NCI-H1092 treated with DMSO at 0.1 percent for 48 hours (cell line): ENCODE measurements around the gene STAT5A.
"Not testable (repeated sequence)": the region's sequence is repeated elsewhere in the genome, so short reads cannot be mapped to it uniquely, and the experiment has no call there.

Experiments used
- DNase-seq: peaks from one replicate; lab custom pipeline; 2025; lab: John Stamatoyannopoulos, UW

Gene STAT5A

DNA sequence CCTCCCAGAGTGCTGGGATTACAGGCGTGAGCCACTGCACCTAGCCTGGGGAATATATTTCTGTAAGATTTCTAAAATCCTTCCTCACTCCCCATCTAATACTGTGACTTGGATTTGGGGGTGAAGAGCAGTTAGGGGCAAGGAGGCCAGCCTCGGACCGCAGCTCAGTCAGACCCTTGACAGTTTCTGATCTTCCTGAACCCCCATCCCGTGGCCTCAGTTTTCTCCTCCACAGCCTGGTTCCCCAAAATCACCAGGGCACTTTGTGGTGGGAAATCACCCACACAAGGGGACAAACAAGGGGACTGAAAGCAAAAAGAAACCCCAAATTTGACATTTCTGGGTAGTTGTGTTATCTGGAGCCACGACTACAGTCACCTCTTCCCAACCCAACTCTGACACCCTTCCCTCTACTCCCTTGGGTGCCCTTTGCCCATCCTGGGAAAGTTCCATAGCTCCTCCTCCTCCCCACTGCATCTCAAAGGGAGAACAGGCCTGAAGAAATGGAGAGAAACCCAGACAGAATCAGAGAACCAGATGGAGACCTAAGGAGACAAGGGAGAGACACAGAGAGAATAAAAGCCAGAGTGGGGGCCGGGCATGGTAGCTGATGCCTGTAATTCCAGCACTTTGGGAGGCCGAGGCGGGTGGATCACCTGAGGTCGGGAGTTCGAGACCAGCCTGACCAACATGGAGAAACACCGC is 2.8 kb upstream of the STAT5A start:
- DNase-seq, result no peak

DNA sequence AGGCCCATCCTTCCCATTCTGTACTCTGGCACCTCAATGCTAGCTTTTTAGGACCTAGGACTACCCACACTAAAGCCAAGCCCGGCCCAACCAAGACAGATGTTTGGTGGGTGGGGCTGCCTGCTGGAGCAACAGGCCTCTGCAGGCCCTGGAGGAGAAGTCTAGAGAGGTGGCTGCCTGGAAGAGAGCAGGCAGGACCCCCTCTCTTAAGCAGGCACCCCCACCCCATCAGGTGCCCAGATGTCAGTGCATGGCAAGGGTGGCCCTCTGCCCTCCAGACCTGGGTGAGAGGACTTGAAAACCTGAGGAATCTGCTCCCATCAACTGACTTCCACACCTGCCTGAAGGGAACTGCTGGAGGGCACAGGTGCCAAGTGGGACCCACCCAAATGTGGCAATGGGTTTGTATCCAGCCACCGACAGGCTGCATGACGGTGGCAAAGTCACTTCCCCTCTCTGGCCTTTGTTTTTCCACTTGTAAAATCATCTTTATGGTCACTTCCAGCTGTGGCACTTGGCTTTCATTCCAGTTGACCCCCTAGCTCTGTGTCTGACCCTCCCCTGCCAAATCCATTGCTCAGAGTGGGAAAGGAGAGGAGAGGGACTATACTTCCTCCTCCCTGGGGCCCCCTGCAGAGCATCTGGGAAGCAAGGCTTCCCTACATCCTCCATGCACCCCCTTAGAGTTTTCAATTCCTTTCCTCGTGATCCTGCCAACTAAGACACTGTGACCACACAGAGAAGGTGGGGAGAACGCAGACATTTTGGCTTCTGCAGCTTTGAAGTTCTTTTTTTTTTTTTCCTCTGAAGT is 1.7 kb upstream of the STAT5A start:
- no peak for DNase-seq

GRCh38 chr17:42287305-42287976 is 857 bp upstream of the STAT5A start:
- DNase-seq, result no peak

GRCh38 chr17:42288803-42289610 is 709 bp downstream of the STAT5A start:
- no peak for DNase-seq

DNA sequence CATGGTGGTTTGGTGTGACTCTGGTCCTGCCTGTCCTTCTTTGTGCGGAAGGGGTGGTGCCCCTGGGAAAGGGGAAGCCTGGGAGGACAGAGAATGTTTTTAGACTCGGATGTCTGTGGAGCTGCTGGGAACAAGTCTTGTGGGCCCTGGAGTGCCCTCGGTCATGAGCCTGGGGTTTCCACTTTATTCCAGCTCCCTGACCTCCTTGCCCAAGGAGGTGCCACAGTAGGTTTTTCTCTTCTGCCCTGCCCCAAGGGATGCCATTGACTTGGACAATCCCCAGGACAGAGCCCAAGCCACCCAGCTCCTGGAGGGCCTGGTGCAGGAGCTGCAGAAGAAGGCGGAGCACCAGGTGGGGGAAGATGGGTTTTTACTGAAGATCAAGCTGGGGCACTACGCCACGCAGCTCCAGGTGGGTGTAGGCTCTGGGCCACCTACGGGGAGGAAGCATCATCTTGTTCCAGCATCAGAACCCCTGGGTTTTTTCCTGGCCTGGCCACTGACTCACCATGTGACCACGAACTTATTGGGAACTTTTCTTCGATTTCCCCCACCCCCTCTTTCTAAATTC is 1.4 kb downstream of the STAT5A start:
- no peak for DNase-seq

GRCh38 chr17:42290577-42290976 is 2.3 kb downstream of the STAT5A start:
- no peak for DNase-seq

- no peak for DNase-seq
Measured at GRCh38 chr17:42291129-42291528, 2.8 kb downstream of the STAT5A start.

DNA sequence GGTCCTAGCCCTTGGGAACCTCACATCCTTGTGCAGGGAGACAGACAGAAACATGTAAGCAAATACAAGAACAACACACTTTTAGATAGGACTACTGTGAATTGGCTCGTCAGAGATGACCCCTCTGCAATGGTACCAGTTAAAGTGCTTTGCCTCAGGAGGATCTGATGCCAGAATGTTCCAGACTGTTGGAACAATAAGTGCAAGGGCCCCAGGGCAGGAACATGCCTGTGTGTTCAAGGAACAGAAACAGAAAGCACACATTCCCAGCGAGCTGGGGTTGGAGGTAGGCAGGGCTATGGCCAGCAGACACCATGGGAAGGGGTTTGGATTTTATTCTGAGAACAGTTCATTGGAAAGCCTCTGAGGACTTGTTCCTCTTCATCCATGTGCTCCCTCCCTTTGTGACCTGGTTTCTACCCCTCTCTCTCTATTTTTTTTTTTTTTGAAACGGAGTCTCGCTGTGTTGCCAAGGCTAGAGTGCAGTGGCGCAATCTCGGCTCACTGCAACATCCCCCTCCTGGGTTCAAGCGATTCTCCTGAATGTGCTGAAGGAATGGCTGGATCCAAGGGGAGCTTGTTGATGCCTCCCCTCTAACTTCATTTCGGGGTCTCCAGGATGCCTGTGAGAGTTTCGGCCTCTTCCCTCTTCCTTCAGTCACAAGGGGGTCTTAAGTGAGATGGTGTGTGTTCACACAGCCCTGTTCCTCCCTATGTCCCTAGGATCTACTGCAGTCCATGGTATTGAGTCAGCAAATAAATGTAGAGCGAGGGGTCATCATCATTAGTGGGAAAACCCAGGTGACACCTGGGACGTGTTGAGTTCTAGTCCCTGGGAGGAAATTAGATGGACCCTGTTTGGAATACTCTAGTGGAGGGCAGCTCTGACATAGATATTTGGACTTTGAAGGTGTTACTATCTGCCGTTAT is 6.4 kb downstream of the STAT5A start:
- no peak for DNase-seq

- no peak for DNase-seq
Measured at GRCh38 chr17:42296012-42296411, 7.7 kb downstream of the STAT5A start.

DNA sequence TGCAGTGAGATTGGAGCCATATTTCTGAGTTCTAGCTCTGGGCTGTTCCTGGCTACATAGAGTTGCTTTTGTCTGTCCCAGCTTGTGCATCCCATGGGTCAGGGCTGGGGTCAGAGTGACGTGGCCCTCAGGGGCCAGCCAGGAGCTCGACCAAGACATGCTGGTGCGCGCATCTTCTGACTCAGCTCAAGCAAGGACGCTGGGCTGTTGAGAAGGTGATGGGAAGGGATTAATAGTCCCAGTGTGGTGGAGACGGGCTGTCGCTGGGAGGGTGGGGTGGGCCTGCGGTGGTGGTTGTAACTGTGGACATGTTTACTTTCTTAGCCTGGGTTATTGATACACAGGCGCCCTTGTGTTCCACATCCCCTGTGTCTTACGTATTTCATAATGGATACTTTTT is 9.5 kb downstream of the STAT5A start:
- not testable (repeated sequence) for DNase-seq

DNA sequence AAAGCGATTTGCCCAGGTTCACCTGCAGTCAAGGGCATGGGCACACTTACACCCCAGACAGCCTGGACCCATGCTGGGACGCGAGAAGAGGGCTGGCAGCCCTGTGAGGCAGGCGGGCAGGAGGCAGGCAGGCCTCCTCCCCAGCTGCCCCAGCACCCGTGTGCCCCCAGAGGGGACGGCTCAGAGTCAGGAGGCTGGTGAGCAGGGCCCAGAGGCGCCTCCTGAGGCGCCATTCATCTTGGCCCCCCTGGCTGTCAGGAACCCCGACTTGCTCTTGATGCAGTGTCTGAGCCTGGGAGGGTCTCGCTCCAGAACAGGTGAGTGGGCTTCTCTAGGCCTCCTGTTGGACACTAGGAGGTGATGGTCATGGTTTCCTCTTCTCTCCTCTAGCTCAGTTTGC is 11.1 kb downstream of the STAT5A start:
- not testable (repeated sequence) for DNase-seq

DNA sequence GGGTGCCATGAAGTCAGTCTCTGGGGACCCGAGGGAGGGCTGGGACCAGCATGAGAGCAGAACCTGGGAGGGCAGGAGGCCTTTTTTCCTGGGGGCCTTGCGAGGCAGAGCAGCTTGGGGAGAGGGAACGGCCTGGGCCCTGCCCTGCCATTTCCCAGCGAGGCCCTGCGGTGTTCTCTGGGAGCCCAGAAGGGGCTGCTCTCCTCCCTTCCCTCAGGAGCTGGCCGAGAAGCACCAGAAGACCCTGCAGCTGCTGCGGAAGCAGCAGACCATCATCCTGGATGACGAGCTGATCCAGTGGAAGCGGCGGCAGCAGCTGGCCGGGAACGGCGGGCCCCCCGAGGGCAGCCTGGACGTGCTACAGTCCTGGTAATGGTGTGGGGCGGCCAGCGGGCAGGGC is 11.6 kb downstream of the STAT5A start:
- DNase-seq, result not testable (repeated sequence)

DNA sequence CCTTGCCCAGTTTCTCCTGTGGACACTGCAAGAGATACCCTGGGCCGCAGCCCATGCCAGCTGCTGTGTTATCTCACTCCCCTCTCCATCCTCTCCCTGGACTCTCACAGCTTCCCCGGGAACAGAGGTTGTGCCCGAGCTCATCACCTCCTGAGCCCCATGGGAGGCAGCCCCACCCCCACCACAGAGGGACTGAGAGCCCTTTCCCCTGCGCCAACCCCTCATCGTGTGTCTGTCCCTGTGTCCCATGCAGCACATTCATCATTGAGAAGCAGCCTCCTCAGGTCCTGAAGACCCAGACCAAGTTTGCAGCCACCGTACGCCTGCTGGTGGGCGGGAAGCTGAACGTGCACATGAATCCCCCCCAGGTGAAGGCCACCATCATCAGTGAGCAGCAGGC is 12.7 kb downstream of the STAT5A start:
- no peak for DNase-seq

- no peak for DNase-seq
Measured at GRCh38 chr17:42303694-42304093, 15.4 kb downstream of the STAT5A start.

DNA sequence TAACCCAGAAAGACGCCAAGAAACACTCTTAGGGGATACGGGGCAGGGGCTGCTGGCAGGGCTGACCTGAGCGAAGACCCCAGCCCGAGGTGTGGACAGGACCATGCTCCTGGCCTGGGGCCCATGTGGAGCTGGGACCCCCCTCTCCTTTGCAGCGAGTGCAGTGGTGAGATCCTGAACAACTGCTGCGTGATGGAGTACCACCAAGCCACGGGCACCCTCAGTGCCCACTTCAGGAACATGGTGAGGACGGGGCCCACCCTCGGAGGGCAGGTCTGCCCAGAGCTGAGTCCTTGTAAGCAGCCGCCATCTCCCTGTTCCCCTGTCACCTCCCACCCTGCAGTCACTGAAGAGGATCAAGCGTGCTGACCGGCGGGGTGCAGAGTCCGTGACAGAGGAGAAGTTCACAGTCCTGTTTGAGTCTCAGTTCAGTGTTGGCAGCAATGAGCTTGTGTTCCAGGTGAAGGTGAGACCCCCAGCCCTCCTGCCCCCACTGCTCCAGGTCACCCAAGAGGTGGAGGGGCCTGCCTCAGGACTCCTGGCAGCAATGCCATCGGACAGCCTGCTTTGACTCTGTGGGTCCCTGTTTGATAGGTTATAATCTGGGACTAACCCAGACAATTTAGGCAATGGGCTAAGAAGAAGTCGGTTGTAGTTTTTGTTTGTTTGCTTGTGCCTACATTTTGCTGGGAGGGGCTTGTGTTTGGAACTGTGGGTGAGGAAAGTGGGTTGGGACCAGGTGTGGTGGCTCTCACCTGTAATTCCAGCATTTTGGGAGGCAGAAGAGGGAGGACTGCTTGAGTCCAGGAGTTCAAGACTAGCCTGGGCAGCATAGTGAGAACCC is 16.1 kb downstream of the STAT5A start:
- no peak for DNase-seq

GRCh38 chr17:42305031-42305330 is 16.7 kb downstream of the STAT5A start:
- DNase-seq, result not testable (repeated sequence)

DNA sequence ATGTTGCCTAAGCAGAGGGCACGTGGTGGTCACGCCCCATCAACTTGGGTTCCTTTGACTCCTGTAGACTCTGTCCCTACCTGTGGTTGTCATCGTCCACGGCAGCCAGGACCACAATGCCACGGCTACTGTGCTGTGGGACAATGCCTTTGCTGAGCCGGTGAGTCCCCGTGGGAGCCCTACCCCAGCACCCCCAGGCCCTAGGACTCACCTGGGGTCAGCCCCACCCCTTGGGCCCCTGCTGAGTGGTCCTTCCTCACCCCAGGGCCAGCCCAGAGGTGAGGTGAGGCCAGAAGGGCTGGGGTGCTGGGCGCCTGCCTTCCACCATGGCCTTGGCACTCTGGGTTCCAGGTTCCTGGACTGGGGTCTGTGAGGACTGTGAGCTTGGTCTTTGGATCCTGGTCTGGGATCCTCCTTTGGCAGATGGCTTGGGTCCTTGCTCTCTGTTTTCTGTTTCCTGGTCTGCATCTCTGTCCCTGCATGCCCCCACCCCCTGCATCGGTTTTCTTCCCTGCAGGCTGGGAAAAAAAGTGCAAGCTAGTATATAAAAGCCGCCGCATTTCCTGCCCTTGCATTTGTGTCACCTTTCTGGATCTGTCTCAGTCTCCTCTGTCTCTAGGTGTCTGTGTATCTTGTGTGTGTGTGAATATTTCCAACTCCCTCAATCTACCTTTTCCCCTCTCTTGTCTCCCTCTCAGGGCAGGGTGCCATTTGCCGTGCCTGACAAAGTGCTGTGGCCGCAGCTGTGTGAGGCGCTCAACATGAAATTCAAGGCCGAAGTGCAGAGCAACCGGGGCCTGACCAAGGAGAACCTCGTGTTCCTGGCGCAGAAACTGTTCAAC is 17.5 kb downstream of the STAT5A start:
- DNase-seq, result no peak

- no peak for DNase-seq
Measured at GRCh38 chr17:42306385-42306667, 18.0 kb downstream of the STAT5A start.

DNA sequence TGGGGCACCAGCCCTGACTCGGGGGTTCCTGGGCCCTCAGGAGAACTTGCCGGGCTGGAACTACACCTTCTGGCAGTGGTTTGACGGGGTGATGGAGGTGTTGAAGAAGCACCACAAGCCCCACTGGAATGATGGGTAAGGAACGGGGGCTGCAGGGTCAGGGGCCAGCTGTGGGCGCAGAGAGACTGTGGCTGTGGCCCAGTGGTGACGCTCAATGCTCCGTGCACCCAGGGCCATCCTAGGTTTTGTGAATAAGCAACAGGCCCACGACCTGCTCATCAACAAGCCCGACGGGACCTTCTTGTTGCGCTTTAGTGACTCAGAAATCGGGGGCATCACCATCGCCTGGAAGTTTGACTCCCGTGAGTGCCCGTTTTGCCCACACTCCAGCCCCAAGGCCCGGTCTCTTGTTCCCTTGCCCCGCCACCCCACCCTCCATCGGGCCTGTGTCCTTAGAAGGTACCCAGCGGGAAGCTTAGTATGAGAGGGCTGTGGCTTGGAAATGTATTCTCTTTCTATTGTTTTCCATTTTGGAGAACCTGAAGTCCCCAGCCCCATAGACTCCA is 19.1 kb downstream of the STAT5A start:
- no peak for DNase-seq
